ENCODE data around the gene MRPS26. TPM values are rescaled to one million over a fixed set of nuclear protein-coding genes. Genes with fewer than 3 reads are reported as not detected.

MRPS26 gene
- total and polyA plus RNA-seq, 10 of the 15 experiments (the other 5 are each of a cell fraction or from before 2014, with no cell fraction given): 3.9 to 95.3 (median 46.5) TPM

DNA sequence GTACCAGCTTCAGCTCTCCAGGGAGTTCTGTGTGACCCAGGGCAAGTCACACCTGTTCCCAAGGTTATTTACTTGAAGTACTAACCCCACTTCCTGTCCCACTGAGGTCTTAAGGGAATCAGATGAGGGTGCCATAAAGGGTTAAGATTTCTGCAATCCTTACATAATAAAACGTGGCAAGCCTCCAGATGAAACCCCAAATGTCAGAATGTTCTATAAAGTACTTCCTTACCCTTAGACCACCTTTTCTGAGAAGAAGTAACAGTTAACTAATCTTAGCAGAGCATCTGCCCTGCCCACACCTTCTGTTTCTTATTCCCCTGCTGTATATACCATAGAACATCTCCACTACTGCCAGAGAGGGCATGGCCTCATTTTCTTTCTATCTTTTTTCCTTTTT, 44.7 kb downstream of the MRPS26 start:
- Histone ChIP-seq H3K27me3 (replicated peaks in 1 of 2; ENCODE audit: control insufficient read depth in 2 of 2, insufficient read depth in 2 of 2, low read length in 1 of 2) (peaks cover 4 to 7% of the 10 kb centered on the region in 2 experiments), H3K9ac (ENCODE audit: control insufficient read depth, insufficient read depth, low read length) (no peak overlapping the region), H3K36me3 (ENCODE audit: control insufficient read depth in 2 of 2, insufficient read depth in 2 of 2, low read length in 1 of 2) (no peaks in the 10 kb centered on the region), H3K27ac (ENCODE audit: control insufficient read depth, insufficient read depth) (no peak overlapping the region), H3K4me3 (no peak overlapping the region), H3K9me3 (replicated peaks; ENCODE audit: control insufficient read depth, insufficient read depth, low read length) (no peaks in the 10 kb centered on the region), H3K4me2 (ENCODE audit: control insufficient read depth, insufficient read depth) (no peak overlapping the region), H3K4me1 (ENCODE audit: control insufficient read depth, insufficient read depth, low read length) (no peaks in the 10 kb centered on the region), H2AFZ (ENCODE audit: control insufficient read depth, low read depth, low read length) (no peak overlapping the region), H4K20me1 (ENCODE audit: control insufficient read depth, insufficient read depth) (no peaks in the 10 kb centered on the region), H3K79me2 (ENCODE audit: control insufficient read depth, insufficient read depth, low read length) (no peaks in the 10 kb centered on the region)
- ATAC-seq: no peak
- ChIA-PET POLR2A (no interaction called here), SMC1A (ENCODE audit: uncharacterized antibody, unreplicated experiment) (no interaction called here), RAD21 (ENCODE audit: unreplicated experiment) (no interaction called here), CTCF (no interaction called here)
- in situ Hi-C loops (cut with MboI): no loop called here
- no TSS peak for BruUV-seq (replicated peaks)
- no peak for TF ChIP-seq TARDBP (IDR thresholded peaks at IDR 0.05; ENCODE audit: borderline replicate concordance)
- TF ChIP-seq, protein P1, sequence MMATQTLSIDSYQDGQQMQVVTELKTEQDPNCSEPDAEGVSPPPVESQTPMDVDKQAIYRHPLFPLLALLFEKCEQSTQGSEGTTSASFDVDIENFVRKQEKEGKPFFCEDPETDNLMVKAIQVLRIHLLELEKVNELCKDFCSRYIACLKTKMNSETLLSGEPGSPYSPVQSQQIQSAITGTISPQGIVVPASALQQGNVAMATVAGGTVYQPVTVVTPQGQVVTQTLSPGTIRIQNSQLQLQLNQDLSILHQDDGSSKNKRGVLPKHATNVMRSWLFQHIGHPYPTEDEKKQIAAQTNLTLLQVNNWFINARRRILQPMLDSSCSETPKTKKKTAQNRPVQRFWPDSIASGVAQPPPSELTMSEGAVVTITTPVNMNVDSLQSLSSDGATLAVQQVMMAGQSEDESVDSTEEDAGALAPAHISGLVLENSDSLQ (IDR thresholded peaks at IDR 0.05): no peak
- DNase-seq (ENCODE audit: low read depth, low spot score): no peak
- 0% methylated on average over 1 of the region's 1 CpG for WGBS (ENCODE audit: insufficient coverage, insufficient replicate concordance, low lambda C conversion rate, missing lambda C conversion rate)
- intact Hi-C loops (cut with micrococcal nuclease; ENCODE audit: unreplicated experiment): no loop called here
- FAIRE-seq: no peak

DNA sequence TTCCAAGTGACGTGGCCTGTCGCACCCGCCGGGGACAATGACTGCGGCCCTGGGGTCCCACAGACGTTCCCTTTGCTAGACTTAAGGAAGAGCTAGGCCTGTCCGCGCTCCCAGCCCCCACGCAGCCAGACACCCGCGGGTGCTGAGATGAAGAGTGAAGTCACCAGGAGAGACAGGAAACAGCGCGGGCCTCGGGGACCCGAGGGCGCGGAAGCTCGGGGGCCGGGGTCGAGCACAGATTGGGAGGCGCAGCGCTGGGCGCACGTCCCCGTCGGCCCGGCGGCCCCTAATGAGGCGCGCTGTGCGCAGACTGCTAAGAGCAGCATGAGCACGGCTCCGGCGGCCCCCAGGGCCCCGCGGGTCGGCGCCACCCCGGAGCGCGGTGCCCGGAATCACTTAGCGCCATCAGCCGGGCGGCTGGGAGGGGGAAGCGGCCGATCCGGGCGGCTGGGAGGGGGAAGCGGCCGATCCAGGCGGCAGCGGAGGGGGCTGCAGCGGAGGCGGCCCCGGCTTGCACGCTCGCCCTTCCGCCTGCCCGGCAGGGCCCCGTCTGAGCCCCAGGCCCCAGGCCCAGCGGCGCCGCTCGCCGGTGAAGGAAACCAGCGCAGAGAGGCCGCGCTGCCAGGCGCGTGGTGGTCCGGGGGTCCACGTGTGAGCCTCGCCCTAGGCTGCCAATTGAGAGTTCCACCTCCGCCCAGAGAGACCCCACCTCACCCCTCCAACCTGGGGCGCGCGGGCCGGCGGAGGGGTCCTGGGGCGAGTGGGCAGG, 46.9 kb downstream of the MRPS26 start:
- Histone ChIP-seq H3K4me3 (no peak overlapping the region), H3K4me1 (ENCODE audit: control insufficient read depth, insufficient read depth, low read length) (no peaks in the 10 kb centered on the region), H4K20me1 (ENCODE audit: control insufficient read depth, insufficient read depth) (no peaks in the 10 kb centered on the region), H3K27ac (ENCODE audit: control insufficient read depth, insufficient read depth) (no peak overlapping the region), H3K9ac (ENCODE audit: control insufficient read depth, insufficient read depth, low read length) (no peak overlapping the region), H3K4me2 (ENCODE audit: control insufficient read depth, insufficient read depth) (peak overlapping the region; percentile 15; the same call in 1 of the 2 replicates), H3K36me3 (ENCODE audit: control insufficient read depth in 2 of 2, insufficient read depth in 2 of 2, low read length in 1 of 2) (no peaks in the 10 kb centered on the region), H2AFZ (ENCODE audit: control insufficient read depth, low read depth, low read length) (no peak overlapping the region), H3K79me2 (ENCODE audit: control insufficient read depth, insufficient read depth, low read length) (no peaks in the 10 kb centered on the region), H3K27me3 (replicated peaks in 1 of 2; ENCODE audit: control insufficient read depth in 2 of 2, insufficient read depth in 2 of 2, low read length in 1 of 2) (peaks cover 4 to 7% of the 10 kb centered on the region in 2 experiments), H3K9me3 (replicated peaks; ENCODE audit: control insufficient read depth, insufficient read depth, low read length) (no peaks in the 10 kb centered on the region)
- no peak for DNase-seq (ENCODE audit: low read depth, low spot score)
- 22% methylated on average over 67 of the region's 81 CpGs for WGBS (ENCODE audit: insufficient coverage, insufficient replicate concordance, low lambda C conversion rate, missing lambda C conversion rate)
- POLR2A ChIA-PET: no interaction called here
- SMC1A ChIA-PET (ENCODE audit: uncharacterized antibody, unreplicated experiment): interaction anchor here (0.5 kb wide), 1 partner anchor 81 kb away, joined by 4 read pairs; no protein-coding TSS in a partner anchor
- in situ Hi-C loops (cut with MboI) (no loop called here), intact Hi-C loops (cut with micrococcal nuclease; ENCODE audit: unreplicated experiment) (no loop called here)
- FAIRE-seq: no peak
- BruUV-seq (replicated peaks): no TSS peak
- RAD21 ChIA-PET (ENCODE audit: unreplicated experiment): no interaction called here
- CTCF ChIA-PET: no interaction called here
- ATAC-seq: no peak
- TF ChIP-seq PAX5 (IDR thresholded peaks at IDR 0.05; ENCODE audit: borderline replicate concordance, low read depth, low read length) (no peak), CBX5 (IDR thresholded peaks at IDR 0.05; ENCODE audit: low read depth) (no peak), EP300 (IDR thresholded peaks at IDR 0.05; ENCODE audit: borderline replicate concordance in 1 of 2, control insufficient read depth in 1 of 2, low read depth in 2 of 2, low read length in 2 of 2) (no peak), HCFC1 (IDR thresholded peaks at IDR 0.05; ENCODE audit: low read length) (no peak), POLR2AphosphoS5 (IDR thresholded peaks at IDR 0.05; ENCODE audit: low read length) (no peak), FOS (IDR thresholded peaks at IDR 0.05; ENCODE audit: borderline replicate concordance, extremely low read depth, insufficient read length) (no peak), HDAC2 (IDR thresholded peaks at IDR 0.05) (no peak), FOXM1 (IDR thresholded peaks at IDR 0.05; ENCODE audit: low read depth, low read length) (no peak)
- TF ChIP-seq, protein P2, sequence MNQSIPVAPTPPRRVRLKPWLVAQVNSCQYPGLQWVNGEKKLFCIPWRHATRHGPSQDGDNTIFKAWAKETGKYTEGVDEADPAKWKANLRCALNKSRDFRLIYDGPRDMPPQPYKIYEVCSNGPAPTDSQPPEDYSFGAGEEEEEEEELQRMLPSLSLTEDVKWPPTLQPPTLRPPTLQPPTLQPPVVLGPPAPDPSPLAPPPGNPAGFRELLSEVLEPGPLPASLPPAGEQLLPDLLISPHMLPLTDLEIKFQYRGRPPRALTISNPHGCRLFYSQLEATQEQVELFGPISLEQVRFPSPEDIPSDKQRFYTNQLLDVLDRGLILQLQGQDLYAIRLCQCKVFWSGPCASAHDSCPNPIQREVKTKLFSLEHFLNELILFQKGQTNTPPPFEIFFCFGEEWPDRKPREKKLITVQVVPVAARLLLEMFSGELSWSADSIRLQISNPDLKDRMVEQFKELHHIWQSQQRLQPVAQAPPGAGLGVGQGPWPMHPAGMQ (IDR thresholded peaks at IDR 0.05; ENCODE audit: borderline replicate concordance): no peak
- TF ChIP-seq, protein P3, sequence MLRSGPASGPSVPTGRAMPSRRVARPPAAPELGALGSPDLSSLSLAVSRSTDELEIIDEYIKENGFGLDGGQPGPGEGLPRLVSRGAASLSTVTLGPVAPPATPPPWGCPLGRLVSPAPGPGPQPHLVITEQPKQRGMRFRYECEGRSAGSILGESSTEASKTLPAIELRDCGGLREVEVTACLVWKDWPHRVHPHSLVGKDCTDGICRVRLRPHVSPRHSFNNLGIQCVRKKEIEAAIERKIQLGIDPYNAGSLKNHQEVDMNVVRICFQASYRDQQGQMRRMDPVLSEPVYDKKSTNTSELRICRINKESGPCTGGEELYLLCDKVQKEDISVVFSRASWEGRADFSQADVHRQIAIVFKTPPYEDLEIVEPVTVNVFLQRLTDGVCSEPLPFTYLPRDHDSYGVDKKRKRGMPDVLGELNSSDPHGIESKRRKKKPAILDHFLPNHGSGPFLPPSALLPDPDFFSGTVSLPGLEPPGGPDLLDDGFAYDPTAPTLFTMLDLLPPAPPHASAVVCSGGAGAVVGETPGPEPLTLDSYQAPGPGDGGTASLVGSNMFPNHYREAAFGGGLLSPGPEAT (IDR thresholded peaks at IDR 0.05; ENCODE audit: low read depth): no peak

Measured in GM12878 (cell line).